GM20000 (cell line): ENCODE results near the gene FBXO8.
A peak's percentile ranks its signal among the peaks of the same experiment; 100 is the strongest.
"Not testable (repeated sequence)": the region's sequence is repeated elsewhere in the genome, so short reads cannot be mapped to it uniquely, and the experiment has no call there.

ENCODE experiments used
- DNase-seq: peaks from one replicate; pipeline ENCODE4 v3.0.0; 2012; ENCODE audit warnings: low spot score
- CTCF ChIP-seq: IDR thresholded peaks from 2 replicates; pipeline ENCODE4 v1.5.1; 2012; ENCODE audit warnings: mild to moderate bottlenecking, control low read depth; ENCODE audit errors: extremely low read depth, missing control alignments

Gene FBXO8

GRCh38 chr4:174305961-174306360 is 22.5 kb upstream of the FBXO8 start:
- TF ChIP-seq CTCF, result no peak
- no peak for DNase-seq

GRCh38 chr4:174304664-174305063 is 21.2 kb upstream of the FBXO8 start:
- no peak for TF ChIP-seq CTCF
- no peak for DNase-seq

GRCh38 chr4:174303687-174304086 is 20.2 kb upstream of the FBXO8 start:
- no peak for TF ChIP-seq CTCF

GRCh38 chr4:174295142-174295541 is 11.7 kb upstream of the FBXO8 start:
- not testable (repeated sequence) for DNase-seq

More at GRCh38 chr4:174303687-174304086, 20.2 kb upstream of the FBXO8 start:
- DNase-seq, result no peak

- not testable (repeated sequence) for DNase-seq
Measured at GRCh38 chr4:174294641-174295040, 11.2 kb upstream of the FBXO8 start.

GRCh38 chr4:174292473-174292872 is 9.0 kb upstream of the FBXO8 start:
- DNase-seq, result no peak
- TF ChIP-seq CTCF, result no peak

GRCh38 chr4:174286870-174287269 is 3.4 kb upstream of the FBXO8 start:
- no peak for TF ChIP-seq CTCF
- DNase-seq, result no peak

- DNase-seq, result no peak
- TF ChIP-seq CTCF, result no peak
Measured at GRCh38 chr4:174284487-174284886, 1.0 kb upstream of the FBXO8 start.

- DNase-seq, result peak; percentile 88
- TF ChIP-seq CTCF, result no peak
Measured at GRCh38 chr4:174282836-174283506, 496 bp downstream of the FBXO8 start.
